ENCODE measurements around the gene NDUFS3. TPM values are rescaled to one million over a fixed set of nuclear protein-coding genes. Genes with fewer than 3 reads are reported as not detected.

NDUFS3 gene
- total and polyA plus RNA-seq, 2 of the 13 experiments (the other 11 are each of a cell fraction or from before 2014, with no cell fraction given) = 151 to 184 TPM

DNA sequence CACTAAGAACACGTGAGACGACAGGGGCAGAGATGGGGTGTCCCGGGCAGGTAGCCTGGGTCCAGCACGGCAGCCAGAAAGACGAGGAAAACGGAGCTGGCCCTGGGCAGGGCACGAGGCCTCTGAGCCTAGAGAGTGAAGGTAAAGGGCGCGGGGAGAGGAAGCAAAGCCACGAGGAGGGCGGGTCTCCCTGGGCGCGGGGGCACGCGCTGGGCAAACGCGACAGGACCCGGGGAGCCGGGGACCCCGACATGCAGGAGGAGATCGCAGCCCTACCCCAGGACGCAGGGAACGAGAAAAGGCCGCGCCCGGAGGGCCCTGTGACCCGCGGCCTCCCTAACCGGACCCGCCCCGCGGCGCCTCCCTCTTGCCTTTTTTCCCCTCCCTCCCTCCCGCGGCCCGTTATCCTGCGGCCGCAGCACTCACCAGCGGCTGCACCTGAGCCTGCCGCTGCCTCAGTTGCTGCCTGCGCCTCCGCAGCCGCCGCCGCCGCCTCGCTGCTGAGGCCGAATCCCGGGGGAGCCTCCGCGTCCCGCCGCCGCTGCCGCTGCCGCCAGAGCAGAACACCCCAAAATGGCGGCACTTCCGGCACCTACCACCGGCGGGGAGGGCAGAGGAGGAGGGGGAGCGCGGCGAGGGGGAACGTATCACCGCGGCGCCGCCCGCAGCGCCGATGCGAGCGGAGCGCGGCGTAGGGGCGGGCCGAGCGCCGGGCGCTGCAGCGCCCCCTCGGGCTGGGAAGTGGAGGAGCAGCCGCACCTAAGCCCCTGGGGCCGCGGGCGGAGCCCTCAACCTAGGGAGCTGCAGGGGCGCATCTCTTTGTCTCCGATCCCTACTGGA, 26.1 kb upstream of the NDUFS3 start, which contains the start of gene CELF1 (continued):
- TF ChIP-seq SPEN (CRISPR knock-in tag; IDR thresholded peaks at IDR 0.05; ENCODE audit: low read depth) = peak; percentile 74; the same call in 1 of the 2 replicates
- TF ChIP-seq SRSF4 (IDR thresholded peaks at IDR 0.05; ENCODE audit: low read depth, low read length, poor library complexity, severe bottlenecking) = no peak
- peak; percentile 59; the same call in 1 of the 2 replicates for TF ChIP-seq KAT7 (CRISPR knock-in tag; IDR thresholded peaks at IDR 0.05; ENCODE audit: borderline replicate concordance)
- TF ChIP-seq, protein P1, sequence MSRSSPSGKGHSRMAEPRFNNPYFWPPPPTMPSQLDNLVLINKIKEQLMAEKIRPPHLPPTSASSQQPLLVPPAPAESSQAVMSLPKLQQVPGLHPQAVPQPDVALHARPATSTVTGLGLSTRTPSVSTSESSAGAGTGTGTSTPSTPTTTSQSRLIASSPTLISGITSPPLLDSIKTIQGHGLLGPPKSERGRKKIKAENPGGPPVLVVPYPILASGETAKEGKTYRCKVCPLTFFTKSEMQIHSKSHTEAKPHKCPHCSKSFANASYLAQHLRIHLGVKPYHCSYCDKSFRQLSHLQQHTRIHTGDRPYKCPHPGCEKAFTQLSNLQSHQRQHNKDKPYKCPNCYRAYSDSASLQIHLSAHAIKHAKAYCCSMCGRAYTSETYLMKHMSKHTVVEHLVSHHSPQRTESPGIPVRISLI (CRISPR knock-in tag; IDR thresholded peaks at IDR 0.05; ENCODE audit: borderline replicate concordance) = no peak; the same call in 1 of the 2 replicates
- TF ChIP-seq, protein P2, sequence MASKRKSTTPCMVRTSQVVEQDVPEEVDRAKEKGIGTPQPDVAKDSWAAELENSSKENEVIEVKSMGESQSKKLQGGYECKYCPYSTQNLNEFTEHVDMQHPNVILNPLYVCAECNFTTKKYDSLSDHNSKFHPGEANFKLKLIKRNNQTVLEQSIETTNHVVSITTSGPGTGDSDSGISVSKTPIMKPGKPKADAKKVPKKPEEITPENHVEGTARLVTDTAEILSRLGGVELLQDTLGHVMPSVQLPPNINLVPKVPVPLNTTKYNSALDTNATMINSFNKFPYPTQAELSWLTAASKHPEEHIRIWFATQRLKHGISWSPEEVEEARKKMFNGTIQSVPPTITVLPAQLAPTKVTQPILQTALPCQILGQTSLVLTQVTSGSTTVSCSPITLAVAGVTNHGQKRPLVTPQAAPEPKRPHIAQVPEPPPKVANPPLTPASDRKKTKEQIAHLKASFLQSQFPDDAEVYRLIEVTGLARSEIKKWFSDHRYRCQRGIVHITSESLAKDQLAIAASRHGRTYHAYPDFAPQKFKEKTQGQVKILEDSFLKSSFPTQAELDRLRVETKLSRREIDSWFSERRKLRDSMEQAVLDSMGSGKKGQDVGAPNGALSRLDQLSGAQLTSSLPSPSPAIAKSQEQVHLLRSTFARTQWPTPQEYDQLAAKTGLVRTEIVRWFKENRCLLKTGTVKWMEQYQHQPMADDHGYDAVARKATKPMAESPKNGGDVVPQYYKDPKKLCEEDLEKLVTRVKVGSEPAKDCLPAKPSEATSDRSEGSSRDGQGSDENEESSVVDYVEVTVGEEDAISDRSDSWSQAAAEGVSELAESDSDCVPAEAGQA (IDR thresholded peaks at IDR 0.05; ENCODE audit: low read depth) = peak; percentile 91
- TF ChIP-seq, protein P2 (CRISPR knock-in tag; IDR thresholded peaks at IDR 0.05; ENCODE audit: borderline replicate concordance) = no peak
- TF ChIP-seq ZNF652 (CRISPR knock-in tag; IDR thresholded peaks at IDR 0.05; ENCODE audit: borderline replicate concordance, low read depth) = no peak
- TF ChIP-seq ZNF549 (CRISPR knock-in tag; IDR thresholded peaks at IDR 0.05) = no peak
- no peak for TF ChIP-seq SMC3 (IDR thresholded peaks at IDR 0.05; ENCODE audit: low read length)
- TF ChIP-seq HOXA7 (CRISPR knock-in tag; IDR thresholded peaks at IDR 0.05) = no peak
- TF ChIP-seq, protein P3, sequence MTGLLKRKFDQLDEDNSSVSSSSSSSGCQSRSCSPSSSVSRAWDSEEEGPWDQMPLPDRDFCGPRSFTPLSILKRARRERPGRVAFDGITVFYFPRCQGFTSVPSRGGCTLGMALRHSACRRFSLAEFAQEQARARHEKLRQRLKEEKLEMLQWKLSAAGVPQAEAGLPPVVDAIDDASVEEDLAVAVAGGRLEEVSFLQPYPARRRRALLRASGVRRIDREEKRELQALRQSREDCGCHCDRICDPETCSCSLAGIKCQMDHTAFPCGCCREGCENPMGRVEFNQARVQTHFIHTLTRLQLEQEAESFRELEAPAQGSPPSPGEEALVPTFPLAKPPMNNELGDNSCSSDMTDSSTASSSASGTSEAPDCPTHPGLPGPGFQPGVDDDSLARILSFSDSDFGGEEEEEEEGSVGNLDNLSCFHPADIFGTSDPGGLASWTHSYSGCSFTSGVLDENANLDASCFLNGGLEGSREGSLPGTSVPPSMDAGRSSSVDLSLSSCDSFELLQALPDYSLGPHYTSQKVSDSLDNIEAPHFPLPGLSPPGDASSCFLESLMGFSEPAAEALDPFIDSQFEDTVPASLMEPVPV (CRISPR knock-in tag; IDR thresholded peaks at IDR 0.05) = peak; percentile 47; the same call in 1 of the 2 replicates
- peak; percentile 36; the same call in 1 of the 2 replicates for TF ChIP-seq ZBTB42 (CRISPR knock-in tag; IDR thresholded peaks at IDR 0.05)
- TF ChIP-seq KDM4B (CRISPR knock-in tag; IDR thresholded peaks at IDR 0.05) = 0 out of 2 replicates have a peak, but pooled peaks have one; percentile 15
- TF ChIP-seq SP4 (CRISPR knock-in tag; IDR thresholded peaks at IDR 0.05) = peak; percentile 79
- TF ChIP-seq, protein P4, sequence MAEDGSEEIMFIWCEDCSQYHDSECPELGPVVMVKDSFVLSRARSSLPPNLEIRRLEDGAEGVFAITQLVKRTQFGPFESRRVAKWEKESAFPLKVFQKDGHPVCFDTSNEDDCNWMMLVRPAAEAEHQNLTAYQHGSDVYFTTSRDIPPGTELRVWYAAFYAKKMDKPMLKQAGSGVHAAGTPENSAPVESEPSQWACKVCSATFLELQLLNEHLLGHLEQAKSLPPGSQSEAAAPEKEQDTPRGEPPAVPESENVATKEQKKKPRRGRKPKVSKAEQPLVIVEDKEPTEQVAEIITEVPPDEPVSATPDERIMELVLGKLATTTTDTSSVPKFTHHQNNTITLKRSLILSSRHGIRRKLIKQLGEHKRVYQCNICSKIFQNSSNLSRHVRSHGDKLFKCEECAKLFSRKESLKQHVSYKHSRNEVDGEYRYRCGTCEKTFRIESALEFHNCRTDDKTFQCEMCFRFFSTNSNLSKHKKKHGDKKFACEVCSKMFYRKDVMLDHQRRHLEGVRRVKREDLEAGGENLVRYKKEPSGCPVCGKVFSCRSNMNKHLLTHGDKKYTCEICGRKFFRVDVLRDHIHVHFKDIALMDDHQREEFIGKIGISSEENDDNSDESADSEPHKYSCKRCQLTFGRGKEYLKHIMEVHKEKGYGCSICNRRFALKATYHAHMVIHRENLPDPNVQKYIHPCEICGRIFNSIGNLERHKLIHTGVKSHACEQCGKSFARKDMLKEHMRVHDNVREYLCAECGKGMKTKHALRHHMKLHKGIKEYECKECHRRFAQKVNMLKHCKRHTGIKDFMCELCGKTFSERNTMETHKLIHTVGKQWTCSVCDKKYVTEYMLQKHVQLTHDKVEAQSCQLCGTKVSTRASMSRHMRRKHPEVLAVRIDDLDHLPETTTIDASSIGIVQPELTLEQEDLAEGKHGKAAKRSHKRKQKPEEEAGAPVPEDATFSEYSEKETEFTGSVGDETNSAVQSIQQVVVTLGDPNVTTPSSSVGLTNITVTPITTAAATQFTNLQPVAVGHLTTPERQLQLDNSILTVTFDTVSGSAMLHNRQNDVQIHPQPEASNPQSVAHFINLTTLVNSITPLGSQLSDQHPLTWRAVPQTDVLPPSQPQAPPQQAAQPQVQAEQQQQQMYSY (CRISPR knock-in tag; IDR thresholded peaks at IDR 0.05) = no peak; the same call in 1 of the 2 replicates
- no peak for TF ChIP-seq CHD2 (IDR thresholded peaks at IDR 0.05; ENCODE audit: low read depth, low read length)

Data from HepG2 (cell line).